Measurements from ENCODE around the gene COMT. TPM values are rescaled to one million over a fixed set of nuclear protein-coding genes. Genes with fewer than 3 reads are reported as not detected.

Gene COMT
- total RNA-seq, 1 experiment from 2014 or later: 96.0 TPM

DNA sequence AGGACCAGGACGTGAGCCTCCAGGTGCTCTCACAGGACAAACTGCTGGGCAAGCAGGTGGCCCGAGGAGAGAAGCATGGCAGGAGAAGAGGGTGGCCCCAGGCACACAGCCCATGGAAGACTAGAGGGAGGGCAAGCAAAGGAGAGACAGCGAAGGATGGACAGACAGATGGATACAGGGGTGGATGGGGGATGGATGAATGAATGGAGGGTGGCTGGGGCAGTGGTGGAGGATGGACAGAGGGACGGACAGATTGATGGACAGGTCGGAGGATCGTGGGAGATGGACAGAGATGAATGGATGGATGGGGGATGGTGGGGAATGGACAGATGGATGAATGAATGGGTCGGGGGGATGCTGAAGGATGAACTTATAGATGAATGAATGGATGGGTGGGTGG, 52.4 kb downstream of the COMT start:
- ChIA-PET CTCF (no interaction called here), POLR2A (no interaction called here)
- Mint-ChIP-seq H3K36me3 (ENCODE audit: insufficient read depth, unreplicated experiment) (no peaks in the 10 kb centered on the region), H3K9me3 (ENCODE audit: unreplicated experiment) (no peaks in the 10 kb centered on the region), H3K27ac (ENCODE audit: unreplicated experiment) (no peak overlapping the region), H3K4me3 (ENCODE audit: unreplicated experiment) (no peak overlapping the region), H3K27me3 (ENCODE audit: insufficient read depth, unreplicated experiment) (no peaks in the 10 kb centered on the region), H3K4me1 (ENCODE audit: low read depth, unreplicated experiment) (no peaks in the 10 kb centered on the region)
- BruUV-seq (replicated peaks): no TSS peak
- Histone ChIP-seq H3K4me3 (ENCODE audit: low read depth, low read length) (no peak overlapping the region), H3K27me3 (replicated peaks; ENCODE audit: control insufficient read depth, insufficient read depth, low read length) (no peaks in the 10 kb centered on the region), H3K4me1 (no peaks in the 10 kb centered on the region), H3K36me3 (ENCODE audit: control insufficient read depth, insufficient read depth, low read length) (no peaks in the 10 kb centered on the region), H3K9me3 (no peaks in the 10 kb centered on the region)
- no peak for DNase-seq
- intact Hi-C loops (cut with micrococcal nuclease; ENCODE audit: unreplicated experiment): no loop called here
- TF ChIP-seq, protein P1, sequence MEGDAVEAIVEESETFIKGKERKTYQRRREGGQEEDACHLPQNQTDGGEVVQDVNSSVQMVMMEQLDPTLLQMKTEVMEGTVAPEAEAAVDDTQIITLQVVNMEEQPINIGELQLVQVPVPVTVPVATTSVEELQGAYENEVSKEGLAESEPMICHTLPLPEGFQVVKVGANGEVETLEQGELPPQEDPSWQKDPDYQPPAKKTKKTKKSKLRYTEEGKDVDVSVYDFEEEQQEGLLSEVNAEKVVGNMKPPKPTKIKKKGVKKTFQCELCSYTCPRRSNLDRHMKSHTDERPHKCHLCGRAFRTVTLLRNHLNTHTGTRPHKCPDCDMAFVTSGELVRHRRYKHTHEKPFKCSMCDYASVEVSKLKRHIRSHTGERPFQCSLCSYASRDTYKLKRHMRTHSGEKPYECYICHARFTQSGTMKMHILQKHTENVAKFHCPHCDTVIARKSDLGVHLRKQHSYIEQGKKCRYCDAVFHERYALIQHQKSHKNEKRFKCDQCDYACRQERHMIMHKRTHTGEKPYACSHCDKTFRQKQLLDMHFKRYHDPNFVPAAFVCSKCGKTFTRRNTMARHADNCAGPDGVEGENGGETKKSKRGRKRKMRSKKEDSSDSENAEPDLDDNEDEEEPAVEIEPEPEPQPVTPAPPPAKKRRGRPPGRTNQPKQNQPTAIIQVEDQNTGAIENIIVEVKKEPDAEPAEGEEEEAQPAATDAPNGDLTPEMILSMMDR (IDR thresholded peaks at IDR 0.05; ENCODE audit: insufficient read depth in 1 of 2, low read depth in 1 of 2, low read length in 1 of 2, severe bottlenecking in 1 of 2, unreplicated experiment in 1 of 2): no peak

GRCh38 chr22:19994851-19995610, 53.5 kb downstream of the COMT start:
- intact Hi-C loops (cut with micrococcal nuclease; ENCODE audit: unreplicated experiment): no loop called here
- Mint-ChIP-seq H3K27me3 (ENCODE audit: insufficient read depth, unreplicated experiment) (no peaks in the 10 kb centered on the region), H3K4me3 (ENCODE audit: unreplicated experiment) (no peak overlapping the region), H3K27ac (ENCODE audit: unreplicated experiment) (no peak overlapping the region), H3K4me1 (ENCODE audit: low read depth, unreplicated experiment) (no peaks in the 10 kb centered on the region), H3K36me3 (ENCODE audit: insufficient read depth, unreplicated experiment) (no peaks in the 10 kb centered on the region), H3K9me3 (ENCODE audit: unreplicated experiment) (no peaks in the 10 kb centered on the region)
- Histone ChIP-seq H3K36me3 (ENCODE audit: control insufficient read depth, insufficient read depth, low read length) (no peaks in the 10 kb centered on the region), H3K9me3 (no peaks in the 10 kb centered on the region), H3K4me3 (ENCODE audit: low read depth, low read length) (no peak overlapping the region), H3K4me1 (no peaks in the 10 kb centered on the region), H3K27me3 (replicated peaks; ENCODE audit: control insufficient read depth, insufficient read depth, low read length) (no peaks in the 10 kb centered on the region)
- ChIA-PET CTCF (no interaction called here), POLR2A (no interaction called here)
- TF ChIP-seq, protein P1 (IDR thresholded peaks at IDR 0.05; ENCODE audit: insufficient read depth in 1 of 2, low read depth in 1 of 2, low read length in 1 of 2, severe bottlenecking in 1 of 2, unreplicated experiment in 1 of 2): no peak
- no TSS peak for BruUV-seq (replicated peaks)
- DNase-seq: no peak

DNA sequence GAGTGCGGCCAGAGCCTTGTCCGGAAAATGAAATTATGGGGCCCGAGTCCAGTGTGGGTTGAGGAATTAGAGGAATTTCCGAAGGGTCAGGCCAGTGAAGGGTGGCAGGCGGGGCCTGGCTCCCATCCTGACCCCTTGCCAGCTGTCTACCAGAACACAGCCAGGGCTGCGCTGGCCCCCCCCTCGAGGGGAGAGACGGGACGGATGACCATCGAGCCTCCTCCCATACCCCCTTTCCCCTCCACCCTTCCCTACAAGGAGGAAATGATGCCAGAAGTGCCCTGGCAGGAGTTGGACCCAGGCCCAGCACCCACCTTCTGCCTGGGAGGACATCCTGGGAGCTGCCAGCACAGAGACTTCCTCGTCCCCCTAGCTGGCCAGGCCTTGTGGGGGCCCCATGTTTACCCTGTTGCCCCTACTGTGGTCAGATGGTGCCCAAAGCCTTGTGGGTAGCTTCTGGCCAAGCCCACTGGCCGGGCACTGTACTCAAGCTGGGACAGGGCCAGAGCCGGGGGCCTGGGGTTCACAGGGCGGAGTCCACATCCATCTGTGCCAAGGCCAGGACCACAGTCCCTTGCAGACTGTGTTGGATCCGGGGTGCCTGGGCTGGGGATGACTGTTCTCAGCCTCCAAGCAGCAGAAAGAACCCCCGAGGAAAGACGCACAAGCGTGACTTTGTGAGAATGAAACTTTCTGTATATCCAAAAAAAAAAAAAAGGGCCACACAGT, 54.2 kb downstream of the COMT start:
- no peaks in the 10 kb centered on the region for H3K4me1 ChIP-seq
- intact Hi-C loops (cut with micrococcal nuclease; ENCODE audit: unreplicated experiment): no loop called here
- no peaks in the 10 kb centered on the region for H3K27me3 Mint-ChIP-seq (ENCODE audit: insufficient read depth, unreplicated experiment)
- no TSS peak for BruUV-seq (replicated peaks)
- no peaks in the 10 kb centered on the region for H3K36me3 ChIP-seq (ENCODE audit: control insufficient read depth, insufficient read depth, low read length)
- no peaks in the 10 kb centered on the region for H3K36me3 Mint-ChIP-seq (ENCODE audit: insufficient read depth, unreplicated experiment)
- no peak for DNase-seq
- no peak overlapping the region for H3K4me3 ChIP-seq (ENCODE audit: low read depth, low read length)
- H3K4me1 Mint-ChIP-seq (ENCODE audit: low read depth, unreplicated experiment): no peaks in the 10 kb centered on the region
- H3K9me3 Mint-ChIP-seq (ENCODE audit: unreplicated experiment): no peaks in the 10 kb centered on the region
- H3K27ac Mint-ChIP-seq (ENCODE audit: unreplicated experiment): no peak overlapping the region
- no peaks in the 10 kb centered on the region for H3K9me3 ChIP-seq
- POLR2A ChIA-PET: no interaction called here
- H3K27me3 ChIP-seq (replicated peaks; ENCODE audit: control insufficient read depth, insufficient read depth, low read length): no peaks in the 10 kb centered on the region
- TF ChIP-seq, protein P1 (IDR thresholded peaks at IDR 0.05; ENCODE audit: insufficient read depth in 1 of 2, low read depth in 1 of 2, low read length in 1 of 2, severe bottlenecking in 1 of 2, unreplicated experiment in 1 of 2): no peak
- CTCF ChIA-PET: no interaction called here
- H3K4me3 Mint-ChIP-seq (ENCODE audit: unreplicated experiment): no peak overlapping the region

All from Caco-2 (cell line).